ENCODE data around the gene MPND. TPM values are rescaled to one million over a fixed set of nuclear protein-coding genes. Genes with fewer than 3 reads are reported as not detected.
A peak's percentile ranks its signal among the peaks of the same experiment; 100 is the strongest.

MPND gene
- polyA plus RNA-seq (ENCODE audit: insufficient read length) = 23.2 TPM
- long read RNA-seq, donor 1, transcript MPND-207 (13 exons, 1,611 nt) = major isoform, 6 of 8 reads
- long read RNA-seq, donor 1, partial matches to known transcripts = 0 of 8 reads
- long read RNA-seq, donor 1, other reads (novel, unspliced or antisense) = 0 of 8 reads
- long read RNA-seq, donor 2, partial matches to known transcripts = 23 of 27 reads
- long read RNA-seq, donor 2, other reads (novel, unspliced or antisense) = 0 of 27 reads
- long read RNA-seq, donor 3, partial matches to known transcripts = 5 of 8 reads
- long read RNA-seq, donor 3, other reads (novel, unspliced or antisense) = 0 of 8 reads
- long read RNA-seq, donor 4 = 0 reads
- long read RNA-seq, donor 5, transcript MPND-207 (13 exons, 1,611 nt) = major isoform, 7 of 11 reads
- long read RNA-seq, donor 5, partial matches to known transcripts = 0 of 11 reads
- long read RNA-seq, donor 5, other reads (novel, unspliced or antisense) = 0 of 11 reads
- long read RNA-seq, donor 6, partial matches to known transcripts = 0 of 6 reads
- long read RNA-seq, donor 6, other reads (novel, unspliced or antisense) = 0 of 6 reads
- long read RNA-seq, donor 7, transcript MPND-207 (13 exons, 1,611 nt) = major isoform, 11 of 12 reads
- long read RNA-seq, donor 7, partial matches to known transcripts = 0 of 12 reads
- long read RNA-seq, donor 7, other reads (novel, unspliced or antisense) = 0 of 12 reads
- long read RNA-seq, donor 8 = 0 reads

- DNase-seq = peak; percentile 92
Observed at GRCh38 chr19:4343370-4344307, at the start of gene MPND. MPND (plus strand) TSS chr19:4343562; CDS start chr19:4343594, 32 bp downstream.

GRCh38 chr19:4294389-4294788, 49.0 kb upstream of the MPND start:
- no peak for DNase-seq

GRCh38 chr19:4295972-4296771, 47.2 kb upstream of the MPND start:
- no peak for DNase-seq

DNA sequence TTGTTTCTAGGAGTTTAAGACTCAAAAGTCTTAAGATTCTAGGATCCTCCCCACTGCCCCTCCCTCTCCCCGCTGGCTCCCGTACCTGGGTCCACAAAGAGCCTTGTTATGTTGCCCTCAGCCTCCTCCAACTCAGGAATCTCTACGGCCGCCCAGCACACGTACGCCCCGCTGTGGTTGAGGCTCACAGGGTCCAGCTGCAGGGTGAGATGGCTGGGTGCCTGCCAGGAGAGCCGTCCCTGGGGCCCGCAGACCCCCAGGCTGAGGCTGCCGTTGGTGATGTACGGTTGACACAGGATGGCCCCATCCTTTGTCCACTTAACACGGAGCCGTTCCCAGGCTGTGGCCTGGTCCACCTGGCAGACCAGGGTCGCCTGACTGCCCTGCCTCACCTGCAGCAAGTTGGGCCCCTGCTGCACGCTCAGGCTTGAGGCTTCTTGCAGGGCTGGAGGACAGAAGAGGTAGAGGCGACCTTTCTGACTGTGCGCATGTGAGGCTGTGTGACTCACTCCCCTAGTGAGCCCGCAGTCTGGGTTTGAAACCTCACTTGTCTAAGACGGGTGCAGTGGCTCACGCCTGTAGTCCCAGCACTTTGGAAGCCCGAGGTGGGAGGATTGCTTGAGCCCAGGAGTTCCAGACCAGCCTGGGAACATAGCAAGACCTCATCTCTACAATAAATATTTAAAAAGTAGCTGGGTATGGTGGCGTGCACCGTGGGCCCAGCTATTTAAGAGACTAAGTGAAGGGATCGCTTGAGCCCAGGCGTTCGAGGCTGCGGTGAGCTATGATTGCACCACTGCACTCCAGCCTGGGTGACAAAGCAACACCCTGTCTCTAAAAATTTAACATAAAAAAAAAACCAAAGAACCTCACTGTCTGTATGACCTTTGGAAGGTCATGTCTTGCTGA, 45.2 kb upstream of the MPND start:
- DNase-seq = no peak

GRCh38 chr19:4298810-4299550, 44.4 kb upstream of the MPND start:
- no peak for DNase-seq

DNA sequence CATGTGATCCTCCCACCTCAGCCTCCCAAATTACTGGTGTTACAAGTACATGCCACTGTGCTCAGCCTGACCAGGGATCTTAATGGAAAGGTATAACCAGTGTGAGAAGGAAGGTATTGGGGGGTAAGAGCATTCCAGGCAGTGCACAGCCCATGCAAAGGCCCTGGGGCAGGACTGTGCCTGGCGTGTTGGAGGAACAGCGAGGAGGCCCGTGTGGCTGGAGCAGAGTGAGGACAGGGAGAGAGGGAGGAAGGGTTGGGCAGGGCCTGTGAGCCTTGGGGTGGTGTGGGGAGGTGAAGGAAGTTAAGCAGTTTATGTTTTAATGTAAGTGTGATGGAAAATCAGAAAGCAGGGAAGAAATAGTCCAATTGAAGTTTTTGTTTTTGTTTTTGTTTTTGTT, 42.8 kb upstream of the MPND start:
- DNase-seq = no peak

DNA sequence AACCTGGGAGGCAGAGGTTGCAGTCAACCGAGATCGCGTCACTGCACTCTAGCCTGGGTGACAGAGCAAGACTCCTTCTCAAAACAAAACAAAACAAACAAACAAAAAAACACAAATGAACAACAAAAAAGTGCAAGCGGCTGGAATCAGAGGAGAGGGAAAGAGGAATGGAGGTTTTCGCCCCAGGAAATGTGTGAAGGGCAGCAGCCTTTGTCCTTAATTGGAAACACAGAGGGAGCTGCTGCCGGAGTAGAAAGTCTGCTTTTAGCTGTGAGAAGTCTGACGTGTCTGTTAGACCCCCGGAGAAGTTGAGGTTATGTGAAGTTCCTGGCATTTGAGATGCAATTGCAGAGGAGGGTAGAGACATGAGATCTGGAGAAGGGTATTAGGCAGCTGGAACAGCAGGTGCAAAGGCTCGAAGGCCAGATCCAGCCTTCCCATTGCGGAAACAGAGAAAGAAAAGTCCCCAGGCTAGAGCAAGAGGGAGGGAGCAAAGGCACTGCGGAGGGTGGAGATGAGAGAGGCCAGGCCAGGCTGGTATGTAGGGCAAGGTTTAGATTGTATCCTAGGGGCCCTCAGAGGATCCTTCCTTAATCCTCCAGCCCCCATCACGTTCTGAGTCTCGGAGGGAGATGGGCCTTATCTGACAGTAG, 41.6 kb upstream of the MPND start:
- no peak for DNase-seq

DNA sequence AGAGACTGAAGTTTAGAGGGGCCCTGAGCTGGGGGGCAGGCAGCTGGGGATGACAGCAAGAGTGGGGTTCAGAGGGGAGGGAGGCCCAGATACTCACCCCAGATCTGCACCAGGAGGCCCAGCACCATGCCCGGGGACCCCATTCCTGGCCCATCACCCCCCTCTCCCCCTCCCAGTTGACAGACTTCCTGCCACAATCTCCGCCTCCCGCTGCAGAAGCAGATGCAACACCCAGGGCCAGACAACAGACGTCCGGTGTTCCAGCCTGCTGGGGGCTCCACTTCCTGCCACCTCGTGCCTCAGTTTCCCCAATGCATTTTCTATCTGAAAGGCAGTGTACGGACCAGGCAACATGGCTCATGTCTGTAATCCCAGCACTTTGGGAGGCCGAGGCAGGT, 41.1 kb upstream of the MPND start, which contains the start of gene TMIGD2:
Gene TMIGD2, minus strand, starts transcription at position 147 of the 398 bp plus-strand sequence. Its CDS starts 4 bp downstream, at position 143.
- no peak for DNase-seq

DNA sequence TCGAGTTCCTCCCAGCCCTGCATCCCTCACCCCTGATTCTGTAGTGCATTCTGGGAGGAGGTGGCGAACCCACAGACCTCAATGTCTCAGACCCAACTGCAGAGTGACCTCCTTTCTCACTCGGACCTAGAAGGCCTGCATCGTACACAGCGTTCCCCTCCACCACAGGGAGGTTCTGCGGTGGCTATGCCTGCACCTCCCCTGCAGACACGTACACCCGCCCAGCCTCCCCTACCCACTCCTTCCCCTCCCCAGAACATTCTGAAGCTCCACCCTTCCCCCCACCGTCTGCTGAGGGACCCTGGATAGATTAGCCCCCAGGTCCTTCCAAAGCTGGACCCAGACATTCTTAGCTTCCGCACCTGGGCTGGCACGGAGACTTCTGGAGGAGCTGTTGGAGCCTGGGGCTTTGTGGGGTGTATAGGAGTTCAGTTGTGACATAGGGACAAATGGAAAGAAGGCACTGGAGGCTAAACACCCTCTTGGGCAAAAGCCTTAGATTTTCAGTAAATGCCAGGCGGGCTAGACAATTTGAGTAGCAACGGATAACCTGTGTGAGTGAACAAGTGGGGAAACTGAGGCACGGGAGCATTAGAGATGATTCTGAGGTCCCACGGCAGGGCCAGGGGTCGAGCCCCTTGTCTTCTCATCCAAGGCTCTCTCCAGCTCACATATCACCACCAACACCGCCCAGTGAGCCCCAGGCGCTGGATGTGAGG, 39.4 kb upstream of the MPND start:
- DNase-seq = no peak

GRCh38 chr19:4304538-4305256, 38.7 kb upstream of the MPND start, which contains the start of gene FSD1:
FSD1 (plus strand) TSS chr19:4304598; CDS start chr19:4304747, 149 bp downstream.
- no peak for DNase-seq

- DNase-seq = no peak
Observed at GRCh38 chr19:4305257-4305612, 38.1 kb upstream of the MPND start.

DNA sequence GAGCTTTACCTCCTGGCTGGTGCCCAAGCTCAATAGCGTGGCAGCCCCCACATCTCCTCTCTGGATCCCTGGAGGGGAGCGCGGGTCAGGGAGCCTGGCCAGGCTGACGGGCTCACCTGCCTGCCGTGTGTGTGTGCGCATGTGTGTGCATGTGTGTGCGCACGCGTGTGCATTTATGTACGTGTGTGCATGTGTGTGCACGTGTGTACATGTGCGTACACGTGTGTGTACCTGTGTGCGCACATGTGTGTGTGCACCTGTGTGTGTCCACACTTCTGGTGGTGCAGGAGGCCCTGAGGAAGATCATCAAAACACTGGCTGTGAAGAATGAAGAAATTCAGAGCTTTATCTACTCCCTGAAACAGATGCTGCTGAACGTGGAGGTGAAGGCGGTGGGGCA, 37.7 kb upstream of the MPND start:
- no peak for DNase-seq

DNA sequence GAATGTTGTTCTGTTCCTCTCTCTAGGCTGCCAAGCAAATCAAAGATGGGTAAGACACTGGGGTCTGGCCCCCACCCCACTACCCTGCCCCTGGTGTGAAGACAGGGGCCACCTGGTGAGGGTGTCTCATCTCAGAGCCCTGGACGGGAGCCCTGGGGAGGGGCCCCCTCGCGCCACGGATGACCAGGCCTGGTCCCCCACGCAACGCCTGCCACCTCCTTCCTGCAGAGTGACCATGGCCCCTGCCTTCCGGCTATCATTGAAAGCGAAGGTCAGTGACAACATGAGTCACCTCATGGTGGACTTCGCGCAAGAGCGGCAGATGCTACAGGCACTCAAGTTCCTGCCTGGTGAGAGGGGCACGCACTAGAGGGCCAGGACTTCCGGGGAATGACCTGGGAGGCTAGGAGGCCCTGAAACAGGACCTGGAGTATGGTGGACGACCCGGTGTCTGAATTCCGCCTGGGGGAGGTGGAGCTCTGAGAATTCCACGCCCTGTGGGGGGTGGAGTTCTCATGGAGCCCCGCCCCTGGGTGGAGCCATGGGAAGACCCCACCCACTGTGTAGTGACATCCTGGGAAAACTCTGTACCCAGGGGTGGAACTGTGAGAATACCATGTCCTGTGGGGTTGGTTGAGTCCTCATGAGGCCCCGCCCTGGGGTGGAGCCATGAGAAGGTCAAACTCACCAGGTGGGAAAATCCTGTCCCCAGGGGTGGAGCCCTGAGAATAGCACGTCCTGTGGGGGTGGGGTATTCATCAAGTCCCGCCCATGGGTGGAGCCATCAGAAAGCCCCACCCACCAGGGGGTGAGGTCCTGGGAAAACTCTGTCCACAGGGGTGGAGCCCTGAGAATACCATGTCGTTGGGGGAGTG, 32.9 kb upstream of the MPND start:
- no peak for DNase-seq

GRCh38 chr19:4313847-4314490, 29.4 kb upstream of the MPND start:
- no peak for DNase-seq

GRCh38 chr19:4316956-4317355, 26.4 kb upstream of the MPND start:
- DNase-seq = no peak

DNA sequence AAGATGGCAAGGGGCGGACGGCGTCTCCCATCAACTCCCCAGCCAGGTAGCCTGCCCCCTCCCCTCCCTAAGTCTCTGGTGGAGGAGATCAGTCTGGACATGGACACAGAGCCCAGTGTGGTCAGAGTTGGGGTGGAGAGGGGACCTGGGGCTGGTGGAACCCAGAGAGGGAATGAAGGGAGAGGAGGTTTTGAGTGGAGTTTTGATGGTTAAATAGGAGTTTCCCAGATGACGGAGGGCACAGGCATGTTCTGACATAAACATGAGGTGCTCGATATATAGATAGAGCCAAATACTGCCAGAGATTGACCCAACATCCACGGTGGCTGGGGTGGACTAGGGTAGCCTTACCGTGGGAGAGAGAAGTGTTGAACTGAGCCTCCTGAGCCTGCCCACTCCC, 24.9 kb upstream of the MPND start:
- no peak for DNase-seq

Data from left kidney (tissue), 8 donors.